NCI-H345 (cell line): Measurements from ENCODE around the gene RAB10.
"Not testable (repeated sequence)": the region's sequence is repeated elsewhere in the genome, so short reads cannot be mapped to it uniquely, and the experiment has no call there.

ENCODE experiments used
- DNase-seq: peaks from one replicate; lab custom pipeline; 2025; lab: John Stamatoyannopoulos, UW

The RAB10 gene

DNA sequence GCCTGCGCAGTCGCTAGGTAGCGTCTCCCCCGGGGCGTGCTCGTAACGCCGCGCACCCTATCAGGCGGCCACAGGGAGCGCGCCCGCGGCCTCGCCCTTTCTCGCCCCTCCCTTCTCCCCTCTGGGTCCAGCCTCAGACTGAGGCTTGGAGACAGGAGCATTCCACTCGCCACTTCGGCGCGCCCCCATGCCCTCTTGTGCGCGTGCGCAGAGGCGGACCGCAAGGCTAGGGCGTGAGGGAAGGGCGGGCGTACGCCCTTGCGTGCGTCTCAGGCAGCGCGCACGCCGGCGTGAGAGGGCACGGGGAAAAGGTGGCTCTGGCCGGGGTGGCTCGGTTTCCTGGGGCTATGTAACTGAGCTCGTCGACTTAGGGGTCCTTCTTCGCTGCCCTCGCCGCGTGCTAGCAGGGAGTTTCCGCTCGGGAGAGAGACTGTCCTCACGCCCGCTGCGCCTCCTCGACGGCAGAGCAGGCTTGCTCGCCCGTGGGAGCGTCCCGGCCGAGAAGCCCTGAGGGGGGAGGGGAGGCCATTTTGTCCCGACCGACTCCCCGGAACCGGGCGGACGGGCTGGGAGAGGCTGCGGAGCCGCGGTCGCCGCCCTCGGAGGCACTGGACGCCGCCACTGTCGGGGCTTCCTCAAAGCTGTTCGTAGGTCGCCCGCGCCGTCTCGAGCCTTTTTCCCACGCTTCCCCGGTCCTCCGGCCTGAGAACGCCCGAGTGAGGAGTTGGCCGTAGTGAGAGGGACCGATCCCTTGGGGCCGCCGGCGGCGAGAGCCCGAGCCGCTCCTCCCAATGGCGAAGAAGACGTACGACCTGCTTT lies at the start of gene RAB10:
Gene RAB10, plus strand, starts transcription at position 267 of the 819 bp plus-strand sequence. Its CDS starts 525 bp downstream, at position 792.
- peak; percentile 100 for DNase-seq

DNA sequence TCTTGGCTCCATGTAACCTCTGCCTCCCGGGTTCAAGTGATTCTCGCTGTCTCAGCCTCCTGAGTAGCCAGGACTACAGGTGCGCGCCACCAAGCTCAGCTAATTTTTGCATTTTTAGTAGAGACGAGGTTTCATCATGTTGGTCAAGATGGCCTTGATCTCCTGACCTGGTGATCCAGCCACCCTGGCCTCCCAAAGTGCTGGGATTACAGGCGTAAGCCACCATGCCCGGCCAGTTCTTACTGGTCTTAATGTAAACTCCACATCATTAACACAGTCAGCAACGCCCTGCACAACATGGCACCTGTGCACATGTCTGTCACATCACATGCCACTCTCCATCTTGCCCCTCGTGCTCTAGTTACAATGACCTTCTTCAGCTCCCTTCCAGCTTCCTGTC lies 45.8 kb upstream of the RAB10 start:
- DNase-seq, result no peak

DNA sequence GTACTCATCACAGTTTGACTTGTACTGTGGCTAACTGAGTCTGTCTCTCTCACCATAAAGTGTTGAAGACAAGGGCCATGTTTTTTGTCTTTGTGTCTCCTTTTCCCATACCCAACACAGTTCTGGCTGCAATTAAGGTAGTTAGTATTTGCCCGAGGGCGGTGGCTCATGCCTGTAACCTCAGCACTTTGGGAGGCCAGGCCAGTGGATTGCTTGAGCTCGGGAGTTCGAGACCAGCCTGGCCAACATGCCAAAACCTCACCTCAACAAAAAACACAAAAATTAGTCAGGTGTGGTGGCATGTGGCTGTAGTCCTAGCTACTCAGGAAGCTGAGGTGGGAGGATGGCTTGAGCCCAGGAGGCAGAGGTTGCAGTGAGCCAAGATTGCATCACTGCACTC lies 44.7 kb upstream of the RAB10 start:
- no peak for DNase-seq

DNA sequence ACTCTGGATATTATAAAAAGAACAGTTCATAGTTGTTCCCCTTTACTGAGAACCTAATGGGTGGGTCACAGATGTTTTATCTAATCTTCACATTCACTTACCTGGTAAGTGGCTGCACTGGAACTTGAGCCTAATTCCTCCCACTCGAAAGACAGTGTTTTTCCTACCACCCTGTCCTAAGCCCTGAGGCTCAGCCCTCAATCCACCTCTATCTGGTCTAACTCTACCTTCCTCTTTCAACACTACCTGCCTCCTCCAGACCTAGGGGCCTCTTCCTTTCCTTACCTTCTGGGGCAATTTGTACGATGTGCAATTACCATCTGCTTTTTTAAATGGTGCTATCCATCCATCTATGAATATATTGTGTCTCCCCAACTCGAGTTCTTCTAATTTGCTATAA lies 41.9 kb upstream of the RAB10 start:
- no peak for DNase-seq

DNA sequence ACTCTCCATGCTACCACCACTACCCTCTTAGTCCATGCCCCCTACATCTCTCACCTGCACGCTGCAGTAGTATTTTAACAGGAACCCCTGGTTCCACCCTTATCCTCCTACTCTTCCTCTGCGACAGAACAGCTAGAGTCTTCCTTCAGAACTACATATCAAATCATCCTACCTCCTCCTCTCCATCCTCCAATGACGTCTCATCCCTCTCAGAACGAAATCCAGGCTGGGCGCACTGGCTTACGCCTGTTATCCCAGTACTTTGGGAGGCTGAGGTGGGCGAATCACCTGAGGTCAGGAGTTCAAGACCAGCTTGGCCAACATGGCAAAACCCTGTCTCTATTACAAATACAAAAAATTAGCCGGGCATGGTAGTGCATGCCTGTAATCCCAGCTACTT lies 41.3 kb upstream of the RAB10 start:
- no peak for DNase-seq

DNA sequence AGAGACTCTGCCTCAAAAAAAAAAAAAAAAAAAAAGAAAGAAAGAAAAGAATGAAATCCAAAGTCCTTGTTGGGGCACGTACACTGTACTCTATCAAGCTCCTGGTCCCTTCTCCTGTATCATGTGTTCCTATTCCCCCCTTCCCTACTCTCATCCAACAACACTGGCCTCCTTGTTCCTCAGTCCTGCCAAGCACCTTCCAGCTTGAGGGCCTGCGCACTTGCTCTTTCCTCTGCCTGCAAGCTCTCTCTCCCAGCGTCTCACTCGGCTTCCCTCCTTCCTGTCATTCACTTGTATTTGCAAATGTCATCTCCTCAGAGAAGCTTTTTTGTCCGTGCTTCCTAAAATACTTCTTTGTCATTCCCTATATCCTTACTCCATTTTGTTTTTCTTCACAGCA lies 40.8 kb upstream of the RAB10 start:
- DNase-seq, result no peak

DNA sequence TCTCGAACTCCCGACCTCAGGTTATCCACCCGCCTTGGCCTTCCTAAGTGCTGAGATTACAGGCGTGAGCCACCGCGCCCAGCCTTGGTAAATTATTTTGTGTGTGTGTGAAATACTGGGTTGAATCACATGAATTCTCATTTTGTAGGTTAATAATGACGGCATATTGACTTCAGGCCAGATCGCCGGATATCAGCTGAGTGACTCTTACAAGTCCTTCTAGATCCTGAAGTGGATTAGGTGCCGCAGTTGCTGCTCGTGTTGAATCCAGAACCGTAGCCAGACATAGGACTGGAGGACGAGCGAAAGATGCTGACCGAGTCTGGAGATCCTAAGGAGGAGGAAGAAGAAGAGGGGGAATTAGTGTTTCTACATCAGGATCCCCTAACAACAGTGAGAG lies 39.4 kb upstream of the RAB10 start:
- DNase-seq, result no peak

DNA sequence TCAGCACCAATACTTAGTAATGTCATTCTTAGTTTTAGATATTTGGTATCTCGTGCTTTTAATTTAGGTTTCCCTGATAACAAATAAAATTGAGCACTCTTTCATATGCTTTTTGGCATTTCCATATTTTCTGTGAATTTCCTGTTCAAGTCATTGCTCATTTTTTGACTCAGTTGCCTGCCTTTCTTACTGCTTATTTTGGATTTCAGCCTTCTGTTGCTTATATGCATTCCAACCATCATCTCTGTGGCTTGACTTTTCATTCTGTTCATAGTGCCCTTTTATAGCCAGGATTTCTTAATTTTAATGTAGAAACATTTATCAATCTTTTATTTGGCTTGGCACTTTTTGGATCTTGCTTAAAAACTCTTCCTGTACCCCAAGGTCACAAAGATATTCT lies 37.0 kb upstream of the RAB10 start:
- no peak for DNase-seq

DNA sequence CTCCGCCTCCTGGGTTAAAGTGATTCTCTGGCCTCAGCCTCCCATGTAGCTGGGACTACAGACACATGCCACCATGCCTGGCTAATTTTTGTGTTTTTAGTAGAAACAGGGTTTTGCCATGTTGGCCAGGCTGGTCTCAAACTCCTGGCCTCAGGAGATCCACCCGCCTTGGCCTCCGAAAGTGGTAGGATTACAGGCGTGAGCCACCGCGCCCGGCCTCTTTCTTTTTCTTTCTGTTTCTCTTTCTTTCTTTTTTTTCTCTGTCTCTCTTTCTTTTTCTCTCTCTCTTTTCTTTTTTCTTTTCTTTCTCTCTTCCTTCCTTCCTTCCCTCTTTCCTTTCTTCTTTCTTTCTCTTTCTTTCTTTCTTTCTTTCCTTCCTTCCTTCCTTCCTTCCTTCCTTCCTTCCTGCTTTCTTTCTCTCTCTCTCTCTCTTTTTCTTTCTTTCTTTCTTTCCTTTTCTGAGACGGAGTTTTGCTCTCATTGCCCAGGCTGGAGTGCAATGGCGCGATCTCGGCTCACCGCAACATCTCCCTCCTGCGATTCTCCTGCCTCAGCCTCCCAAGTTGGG lies 35.0 kb upstream of the RAB10 start:
- not testable (repeated sequence) for DNase-seq

DNA sequence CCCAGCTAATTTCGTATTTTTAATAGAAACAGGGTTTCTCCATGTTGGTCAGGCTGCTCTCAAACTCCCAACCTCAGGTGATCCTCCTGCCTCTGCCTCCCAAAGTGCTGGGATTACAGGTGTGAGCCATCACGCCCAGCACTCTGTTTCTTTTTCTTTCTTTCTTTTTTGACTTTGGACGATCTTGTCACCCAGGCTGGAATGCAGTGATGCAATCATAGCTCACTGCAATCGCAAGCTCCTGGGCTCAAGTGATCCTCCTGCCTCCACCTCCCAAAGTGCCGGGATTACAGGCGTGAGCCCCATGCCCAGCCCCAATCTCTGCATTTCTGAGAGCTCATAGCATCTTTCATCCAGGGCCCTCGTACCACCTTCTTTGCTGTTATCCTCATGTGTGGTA lies 34.5 kb upstream of the RAB10 start:
- DNase-seq, result not testable (repeated sequence)

DNA sequence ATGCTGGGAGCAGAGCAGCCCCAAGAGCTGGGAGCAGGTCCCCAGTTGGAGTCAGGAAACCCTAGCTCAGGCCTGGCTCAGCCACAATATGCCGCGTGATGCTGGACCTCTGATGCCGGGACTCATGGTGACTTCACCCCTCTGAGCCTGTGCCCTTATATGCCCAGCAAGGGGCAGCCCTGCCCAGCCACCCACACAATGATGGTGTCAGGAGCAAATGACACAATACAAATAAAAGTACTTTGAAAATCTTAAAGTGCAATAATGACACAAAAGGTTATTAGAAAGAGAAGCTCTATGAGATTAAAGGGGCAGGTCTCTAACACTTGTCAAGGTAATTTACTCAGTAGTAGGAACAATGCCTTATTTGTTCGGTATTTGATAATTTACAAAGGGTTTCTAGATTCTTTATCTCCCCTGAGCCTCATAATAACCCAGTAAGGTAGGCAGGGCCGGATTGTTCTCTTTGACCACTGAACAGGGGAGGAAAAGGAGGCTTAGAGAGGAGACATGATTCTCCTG lies 33.3 kb upstream of the RAB10 start:
- no peak for DNase-seq

DNA sequence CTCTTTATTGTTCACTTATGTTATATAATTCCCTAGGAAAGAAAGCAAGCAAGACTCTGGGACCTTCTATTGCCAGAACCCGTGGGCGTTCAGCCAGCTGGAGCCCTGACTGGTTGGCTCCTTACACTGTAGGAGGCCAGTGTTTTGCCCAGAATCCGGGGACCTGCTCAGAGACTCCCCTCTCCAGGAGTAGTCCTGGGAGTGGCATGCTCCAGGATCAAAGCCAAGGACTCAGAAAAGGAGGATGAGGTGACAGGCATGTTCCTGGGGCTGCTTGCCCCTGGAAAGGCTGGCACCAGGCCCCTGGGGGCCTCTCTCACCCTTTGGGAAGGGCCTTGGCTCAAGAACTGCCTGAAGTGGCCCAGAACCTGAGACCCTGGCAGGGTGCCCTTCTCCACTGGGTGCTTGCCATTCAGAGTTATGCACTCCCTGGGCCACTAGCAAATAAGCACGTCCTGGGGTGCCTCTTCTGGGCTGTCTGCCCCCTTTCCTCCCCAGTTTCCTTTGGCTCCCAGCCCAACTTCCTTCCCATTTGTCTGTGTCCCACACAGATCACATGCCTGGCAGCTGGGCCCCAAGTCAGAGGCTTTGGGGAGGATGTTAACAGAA lies 32.0 kb upstream of the RAB10 start:
- peak; percentile 89 for DNase-seq

DNA sequence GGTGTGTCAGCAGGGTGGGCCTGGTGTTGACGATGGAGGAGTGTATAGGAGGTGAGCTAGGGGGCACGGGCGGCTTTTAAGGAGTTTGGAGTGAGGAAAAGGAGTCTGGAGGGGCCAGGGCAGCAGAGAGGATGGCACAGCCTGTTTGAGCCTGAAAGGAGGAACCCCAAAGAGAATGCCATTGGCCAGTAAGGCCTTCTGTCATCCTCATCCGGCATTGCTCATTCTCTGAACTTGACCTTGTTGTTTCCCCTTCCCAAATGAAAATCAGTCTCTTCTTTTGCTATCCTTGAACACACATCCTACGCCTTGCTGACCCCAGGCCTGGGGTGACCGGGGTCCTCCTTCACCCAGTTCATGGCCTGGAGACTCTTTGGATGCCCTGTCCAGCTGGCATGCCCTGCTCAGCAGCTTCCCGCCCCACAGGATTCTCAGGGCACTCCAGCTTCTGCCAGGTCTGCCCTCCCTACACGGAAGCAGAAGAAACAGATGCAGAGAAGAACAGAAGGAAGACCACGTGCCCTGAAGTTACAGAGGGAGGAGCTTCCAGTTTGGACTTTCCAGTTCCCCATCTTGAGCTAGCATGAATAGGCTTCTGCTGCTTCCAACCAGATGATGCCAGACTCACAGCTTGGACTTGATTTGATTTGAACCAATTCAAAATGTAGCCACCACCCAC lies 31.1 kb upstream of the RAB10 start:
- DNase-seq, result no peak

DNA sequence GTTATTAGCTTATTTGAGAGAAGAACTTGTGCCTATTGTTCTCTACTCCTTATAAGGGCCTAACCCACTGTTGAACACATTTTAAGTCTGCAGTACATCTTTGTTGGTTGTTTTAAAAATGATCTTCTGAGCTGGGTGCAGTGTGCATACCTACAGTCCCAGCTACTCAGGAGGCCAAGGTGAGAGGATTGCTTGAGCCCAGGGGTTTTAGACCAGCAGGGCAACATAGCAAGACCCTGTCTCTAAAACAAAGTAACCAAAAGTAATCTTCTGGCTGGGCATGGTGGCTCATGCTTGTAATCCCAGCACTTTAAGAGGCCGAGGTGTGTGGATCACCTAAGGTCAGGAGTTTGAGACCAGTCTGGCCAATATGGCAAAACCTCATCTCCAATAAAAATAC lies 25.8 kb upstream of the RAB10 start:
- no peak for DNase-seq

DNA sequence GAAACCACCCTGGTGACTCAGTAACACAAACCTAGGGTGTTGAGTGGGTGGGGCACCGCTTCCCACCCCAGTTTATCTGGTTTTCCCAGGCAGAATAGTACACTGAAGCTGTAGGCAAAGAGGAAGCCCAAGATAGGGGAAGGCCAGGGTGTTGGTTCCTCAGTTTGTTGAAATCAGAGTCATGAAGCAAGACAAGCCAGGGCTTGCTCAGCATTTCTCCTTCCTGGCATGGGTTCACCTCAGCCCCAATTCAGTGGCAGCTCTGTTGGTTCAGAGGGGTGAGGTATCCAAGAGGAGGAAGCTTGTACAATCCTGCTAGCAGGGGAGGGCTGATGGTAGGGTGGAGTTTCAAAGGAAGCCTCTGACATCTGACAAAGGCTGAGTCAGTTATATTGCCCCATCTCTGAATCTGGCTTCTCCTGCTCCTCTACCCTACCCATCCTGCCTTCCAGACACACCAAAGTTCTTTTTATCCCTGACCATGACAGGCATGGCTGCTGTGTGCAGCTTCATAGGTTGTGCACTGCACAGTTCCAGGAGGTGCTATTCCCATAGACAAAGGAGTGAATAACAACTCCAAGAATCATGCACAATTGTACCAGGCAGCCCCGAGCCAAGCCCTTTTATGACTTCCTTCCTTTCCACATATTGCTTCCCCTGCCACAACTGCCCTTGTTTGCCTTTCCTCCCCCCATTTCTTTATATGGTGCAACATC lies 24.9 kb upstream of the RAB10 start:
- no peak for DNase-seq

DNA sequence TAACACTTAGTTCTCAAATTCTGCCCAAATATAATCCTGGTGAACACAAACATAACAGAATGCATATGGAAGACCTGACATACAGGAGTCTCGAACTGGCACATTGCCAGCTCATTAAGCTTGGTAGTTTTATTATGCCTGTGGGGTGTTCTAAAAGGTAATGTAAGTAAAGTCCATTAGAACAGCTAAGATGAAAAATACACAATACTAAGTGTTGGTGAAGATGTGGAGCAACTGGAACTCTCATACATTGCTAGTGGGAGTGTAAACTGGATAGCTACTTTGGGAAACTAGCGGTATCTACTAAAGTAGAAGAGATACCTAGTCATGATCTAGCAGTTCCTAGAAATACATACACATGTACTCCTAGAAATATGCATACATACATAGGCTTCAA lies 24.3 kb upstream of the RAB10 start:
- no peak for DNase-seq

DNA sequence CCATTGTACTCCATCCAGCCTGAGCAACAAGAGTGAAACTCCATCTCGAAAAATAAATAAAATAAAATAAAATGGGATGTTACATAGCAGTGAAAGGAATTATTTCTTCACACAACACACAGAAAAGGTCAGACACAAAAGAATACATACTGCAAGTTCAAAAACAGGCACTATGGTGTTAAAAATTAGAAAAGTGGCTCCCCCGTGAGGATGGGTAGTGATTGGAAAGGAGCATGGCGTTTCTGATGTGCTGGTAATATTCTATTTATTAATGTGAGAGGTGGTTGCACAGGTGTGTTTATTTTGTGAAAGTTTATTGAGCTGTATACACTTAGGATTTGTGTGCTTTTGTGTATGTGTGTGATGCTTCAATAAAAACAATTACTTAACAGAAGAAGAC lies 22.9 kb upstream of the RAB10 start:
- DNase-seq, result no peak

DNA sequence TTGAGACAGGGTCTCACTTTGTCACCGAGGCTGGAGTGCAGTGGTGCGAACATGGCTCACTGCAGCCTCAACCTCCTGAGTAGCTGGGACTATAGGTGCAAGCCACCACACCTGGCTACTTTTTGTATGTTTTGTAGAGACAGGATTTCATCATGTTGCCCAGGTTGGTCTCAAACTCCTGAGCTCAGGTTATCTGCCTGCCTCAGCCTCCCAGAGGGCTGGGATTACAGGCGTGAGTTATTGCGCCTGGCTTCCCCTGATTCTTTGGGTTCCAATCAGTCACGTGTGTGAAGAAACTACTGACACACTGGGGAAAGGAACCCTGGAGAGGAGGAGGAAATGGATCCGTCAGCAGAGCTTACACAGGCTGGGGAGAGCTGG lies 22.3 kb upstream of the RAB10 start:
- DNase-seq, result no peak

DNA sequence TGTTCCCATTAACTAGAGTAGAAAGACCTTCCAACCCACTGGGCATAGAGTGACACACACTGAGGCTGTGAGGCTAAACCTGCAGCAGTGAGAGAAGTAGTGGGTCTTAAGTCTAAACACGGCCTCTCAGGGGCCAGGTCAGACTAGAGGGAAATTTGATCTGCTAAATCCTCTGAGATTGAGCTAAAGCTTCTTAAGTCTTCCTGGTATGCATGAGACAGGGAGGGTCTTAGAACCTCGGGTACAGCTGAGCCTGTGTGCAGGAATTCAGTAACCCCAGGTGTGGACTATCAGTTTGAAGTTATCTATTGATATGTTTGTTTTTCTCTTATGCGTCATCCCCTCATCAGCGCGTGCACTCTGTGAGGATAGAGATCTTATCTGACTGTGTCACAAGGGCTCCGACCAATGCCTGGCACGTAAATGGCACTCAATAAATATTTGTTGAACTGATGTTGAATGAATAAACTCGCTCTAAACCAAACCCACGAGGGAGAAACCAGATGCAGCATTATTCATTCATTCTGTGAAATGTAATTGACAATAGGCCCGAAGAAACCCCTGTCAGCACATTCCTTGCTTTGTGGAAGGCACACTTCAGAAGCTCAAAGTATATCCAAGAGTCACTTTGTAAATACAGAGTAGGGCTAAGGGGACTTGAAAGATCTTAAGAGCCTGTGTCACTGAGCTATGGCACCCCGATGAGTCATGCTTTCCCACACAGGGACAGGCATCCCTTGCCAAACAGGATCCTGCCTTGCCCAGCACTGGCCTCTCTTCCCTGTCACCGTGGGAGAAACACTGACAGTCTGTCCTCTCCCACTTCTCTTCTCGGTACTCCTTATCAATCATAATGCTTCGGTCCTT lies 21.7 kb upstream of the RAB10 start:
- peak; percentile 14 for DNase-seq

DNA sequence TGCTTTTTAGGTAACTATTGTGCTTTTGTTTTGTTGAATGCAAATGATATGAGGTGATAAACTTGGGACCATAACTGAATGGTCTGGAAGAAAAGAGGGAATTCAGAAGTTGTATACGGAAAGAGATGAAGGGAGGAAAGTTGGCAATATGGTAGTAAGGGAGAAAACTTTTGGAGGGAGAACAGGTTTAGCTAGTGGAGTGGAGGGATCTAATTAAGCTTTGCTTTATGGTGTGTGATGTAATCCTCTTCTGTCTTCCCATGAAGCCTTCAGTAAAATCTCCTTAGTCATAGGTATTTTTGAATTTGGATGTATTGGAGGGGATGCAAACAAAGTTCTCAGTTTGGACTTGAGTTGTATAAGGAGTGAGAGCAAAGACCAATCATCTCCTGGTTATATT lies 20.2 kb upstream of the RAB10 start:
- DNase-seq, result no peak
